ENCODE measurements around the gene BRD3.

Gene BRD3

GRCh38 chr9:134045841-134046544 lies 21.8 kb downstream of the BRD3 start:
- DNase-seq = no peak
- TF ChIP-seq GATA1 (IDR thresholded peaks at IDR 0.05; ENCODE audit: low read depth, low read length) (no peak), POLR2A (IDR thresholded peaks at IDR 0.05; ENCODE audit: low read length) (no peak)

GRCh38 chr9:134044944-134045343 lies 22.9 kb downstream of the BRD3 start:
- no peak for DNase-seq
- TF ChIP-seq GATA1 (IDR thresholded peaks at IDR 0.05; ENCODE audit: low read depth, low read length) = no peak
- no peak for TF ChIP-seq POLR2A (IDR thresholded peaks at IDR 0.05; ENCODE audit: low read length)

DNA sequence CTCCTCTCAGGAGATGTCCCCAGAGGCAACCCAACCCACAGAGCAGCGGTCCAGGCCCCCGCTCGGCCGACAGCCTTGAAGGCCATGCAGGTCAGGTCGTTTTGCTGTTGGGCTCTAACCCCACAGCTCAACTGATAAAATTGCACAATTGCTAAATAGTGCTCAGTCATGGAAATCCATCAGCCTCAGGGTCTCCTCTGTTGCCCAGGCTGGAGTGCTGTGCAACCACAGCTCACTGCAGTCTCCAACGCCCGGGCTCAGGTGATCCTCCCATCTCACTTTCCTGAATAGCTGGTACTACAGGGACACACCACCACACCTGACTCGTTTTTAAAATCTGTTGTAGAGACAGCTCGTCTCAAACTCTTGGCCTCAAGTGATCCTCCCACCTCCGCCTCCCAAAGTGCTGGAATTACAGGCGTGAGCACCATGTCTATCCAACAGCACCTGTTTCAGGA lies 24.3 kb downstream of the BRD3 start:
- TF ChIP-seq GATA1 (IDR thresholded peaks at IDR 0.05; ENCODE audit: low read depth, low read length) (no peak), POLR2A (IDR thresholded peaks at IDR 0.05; ENCODE audit: low read length) (no peak)
- no peak for DNase-seq

DNA sequence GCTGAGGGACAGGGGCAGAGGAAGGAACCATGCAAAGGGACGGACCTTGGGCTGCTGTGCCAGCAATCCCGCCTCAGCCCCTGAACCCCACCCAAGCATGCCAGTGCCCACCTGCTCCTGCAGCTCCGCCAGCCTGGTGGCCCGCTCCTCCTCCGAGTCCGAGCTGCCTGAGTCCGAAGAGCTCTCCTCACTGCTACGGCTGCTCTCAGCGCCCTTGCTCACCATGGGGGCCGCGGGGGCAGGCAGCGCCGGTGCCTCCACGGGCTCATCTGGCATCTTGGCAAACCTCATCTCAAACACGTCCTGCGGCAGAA lies 26.2 kb downstream of the BRD3 start:
- TF ChIP-seq POLR2A (IDR thresholded peaks at IDR 0.05; ENCODE audit: low read length) = no peak
- no peak for TF ChIP-seq GATA1 (IDR thresholded peaks at IDR 0.05; ENCODE audit: low read depth, low read length)
- no peak for DNase-seq

DNA sequence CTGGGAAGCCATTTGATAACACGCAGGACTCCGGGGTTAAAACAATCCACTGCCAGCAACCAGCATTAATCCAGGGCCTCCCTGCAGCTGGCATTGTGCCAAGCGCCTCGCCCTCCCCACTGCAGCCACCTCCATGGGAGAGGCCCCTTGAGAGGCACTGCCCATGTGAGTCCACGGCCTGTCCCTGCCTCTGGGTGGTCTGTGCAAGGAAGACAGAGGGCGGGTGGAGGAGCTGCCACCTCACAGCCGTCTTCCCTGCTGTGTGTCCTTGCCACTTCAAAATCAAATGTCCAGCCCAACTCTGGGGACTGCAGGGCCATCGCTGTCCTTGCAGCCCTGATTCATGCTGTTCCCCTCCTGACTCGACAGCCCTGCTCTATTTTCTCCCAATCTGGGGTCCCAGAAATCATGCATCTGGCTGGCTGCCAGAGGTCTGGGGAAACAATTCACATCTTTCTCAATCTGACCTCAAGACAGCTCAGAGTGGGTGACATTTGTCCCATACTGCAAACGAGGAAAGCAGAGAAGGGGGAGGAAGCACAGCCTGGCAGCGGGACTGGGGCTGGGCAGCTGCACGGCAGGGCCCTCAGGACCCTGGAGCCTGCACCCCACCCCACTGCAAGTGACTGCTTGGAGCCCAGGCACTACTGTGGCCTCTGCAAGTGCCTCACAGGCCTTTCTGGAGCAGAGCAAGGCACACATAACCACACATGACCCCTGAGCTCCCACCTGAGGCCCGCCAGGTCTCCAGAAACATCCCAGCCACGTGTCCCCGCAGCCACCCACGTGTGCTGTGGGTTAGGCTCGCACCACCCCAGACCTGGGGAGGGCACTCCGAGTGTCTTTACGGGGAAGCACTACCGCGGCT lies 26.8 kb downstream of the BRD3 start:
- DNase-seq = peak; percentile 69 to 71
- no peak for TF ChIP-seq GATA1 (IDR thresholded peaks at IDR 0.05; ENCODE audit: low read depth, low read length)
- TF ChIP-seq POLR2A (IDR thresholded peaks at IDR 0.05; ENCODE audit: low read length) = no peak

DNA sequence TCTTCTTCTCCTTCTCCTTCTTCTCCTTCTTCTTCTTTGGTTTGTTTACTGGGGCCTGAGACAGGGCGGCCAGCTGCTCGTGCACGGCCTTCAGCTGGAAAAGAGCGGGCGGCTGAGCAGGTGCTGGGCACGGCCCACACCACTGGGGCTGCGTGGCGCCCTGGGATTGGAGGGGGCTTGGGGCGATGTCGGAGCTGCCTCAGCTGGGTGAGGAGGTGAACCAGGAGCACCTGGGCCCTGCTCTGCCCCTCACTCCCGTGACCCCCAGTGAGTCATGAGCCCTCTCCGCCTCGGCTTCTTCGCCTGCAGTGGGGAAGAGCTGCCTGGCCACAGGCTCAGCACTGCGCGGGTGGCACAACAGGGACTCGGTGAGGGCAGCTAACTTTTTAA lies 27.7 kb downstream of the BRD3 start:
- TF ChIP-seq POLR2A (IDR thresholded peaks at IDR 0.05; ENCODE audit: low read length) (no peak), GATA1 (IDR thresholded peaks at IDR 0.05; ENCODE audit: low read depth, low read length) (no peak)

DNA sequence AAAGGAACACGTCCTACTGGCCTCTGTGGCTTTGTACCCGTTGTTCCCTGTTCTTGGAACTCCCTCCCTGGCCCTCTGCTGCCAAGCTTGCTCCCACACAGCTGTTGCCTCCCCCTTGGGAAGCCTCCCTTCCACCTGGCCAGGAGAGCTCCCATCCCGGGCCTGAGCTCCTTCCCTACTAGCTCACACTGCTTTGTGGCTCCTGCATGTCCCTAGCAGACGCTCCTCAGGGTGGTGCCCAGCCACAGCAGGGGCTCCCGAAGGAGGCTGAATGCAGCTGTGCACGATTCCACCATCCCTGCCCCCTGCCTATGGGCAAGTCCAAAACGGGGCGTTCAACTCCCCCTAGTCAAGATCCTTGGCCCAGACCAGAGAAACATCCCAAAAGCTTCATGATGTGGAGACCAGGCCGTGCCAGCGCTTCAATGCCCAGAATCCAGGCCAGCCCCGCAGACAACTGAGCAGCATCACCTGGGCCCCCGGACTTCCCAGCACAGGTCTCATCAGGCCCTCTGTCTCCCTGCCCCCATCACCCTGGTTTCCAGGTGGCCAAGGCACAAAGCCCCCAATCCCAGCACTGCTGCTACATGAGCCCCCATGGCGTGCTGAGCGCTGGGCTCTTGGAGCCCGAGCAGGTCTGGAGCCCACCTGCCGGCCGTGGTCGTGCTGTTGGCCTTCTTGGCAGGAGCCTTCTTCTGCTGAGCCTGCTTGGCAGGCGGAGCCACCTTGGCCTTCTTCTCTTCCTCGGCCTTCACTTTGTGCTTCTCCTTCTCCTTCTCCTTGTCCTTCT lies 28.2 kb downstream of the BRD3 start:
- no peak for TF ChIP-seq POLR2A (IDR thresholded peaks at IDR 0.05; ENCODE audit: low read length)
- TF ChIP-seq GATA1 (IDR thresholded peaks at IDR 0.05; ENCODE audit: low read depth, low read length) = no peak
- DNase-seq = no peak

More for the DNA sequence above, 27.7 kb downstream of the BRD3 start:
- no peak for DNase-seq

DNA sequence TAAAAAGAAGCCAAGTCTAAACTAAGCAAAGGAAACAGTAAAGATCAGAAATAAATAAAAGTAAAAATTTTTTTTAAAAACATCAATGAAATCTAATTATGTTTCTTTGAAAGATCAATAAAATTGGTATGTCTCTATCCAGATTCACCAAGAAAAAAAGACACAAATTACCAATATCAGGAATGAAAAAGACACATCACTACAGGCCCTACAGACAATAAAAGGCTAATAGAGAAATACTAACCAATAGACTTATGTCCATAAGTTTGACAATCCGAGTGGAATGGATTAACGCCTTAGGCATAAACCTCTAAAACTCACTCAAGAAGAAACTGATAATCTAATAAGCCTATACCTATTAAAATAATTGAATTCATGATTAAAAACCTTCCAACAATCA lies 30.2 kb downstream of the BRD3 start:
- no peak for TF ChIP-seq POLR2A (IDR thresholded peaks at IDR 0.05; ENCODE audit: low read length)
- no peak for TF ChIP-seq GATA1 (IDR thresholded peaks at IDR 0.05; ENCODE audit: low read depth, low read length)

DNA sequence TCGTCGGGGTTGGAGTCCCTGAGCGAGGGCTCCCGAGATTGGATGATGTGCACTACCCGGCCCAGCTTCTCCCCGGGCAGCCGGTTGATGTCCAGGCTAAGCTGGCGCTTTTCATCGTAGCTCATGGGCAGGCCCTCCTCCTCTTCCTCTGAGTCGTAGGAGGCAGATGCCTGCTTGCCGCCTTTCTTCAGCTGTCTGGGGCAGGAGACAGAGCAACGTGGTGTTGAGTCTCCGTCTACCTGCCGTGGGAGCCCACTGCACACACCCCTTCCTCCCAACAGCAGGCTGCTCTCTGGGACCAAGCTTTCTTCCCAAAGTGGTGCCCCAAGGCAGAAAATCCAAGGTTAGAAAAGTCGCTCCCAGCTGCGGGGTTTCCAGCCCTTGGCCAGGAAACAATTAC lies 31.7 kb downstream of the BRD3 start:
- TF ChIP-seq POLR2A (IDR thresholded peaks at IDR 0.05; ENCODE audit: low read length) (no peak), GATA1 (IDR thresholded peaks at IDR 0.05; ENCODE audit: low read depth, low read length) (no peak)
- no peak for DNase-seq

More for the DNA sequence above, 30.2 kb downstream of the BRD3 start:
- peak in 1 of 2 experiments; percentile 12 for DNase-seq

GRCh38 chr9:134035041-134036039 lies 32.5 kb downstream of the BRD3 start:
- DNase-seq = no peak
- TF ChIP-seq POLR2A (IDR thresholded peaks at IDR 0.05; ENCODE audit: low read length) (no peak), GATA1 (IDR thresholded peaks at IDR 0.05; ENCODE audit: low read depth, low read length) (no peak)

- no peak for DNase-seq
- no peak for TF ChIP-seq POLR2A (IDR thresholded peaks at IDR 0.05; ENCODE audit: low read length)
- TF ChIP-seq GATA1 (IDR thresholded peaks at IDR 0.05; ENCODE audit: low read depth, low read length) = no peak
These were observed 33.4 kb downstream of the BRD3 start for GRCh38 chr9:134034215-134035040.

Measured in erythroblast (primary cell).